ENCODE measurements around the gene SLC35A4.
"Not testable (repeated sequence)": the region's sequence is repeated elsewhere in the genome, so short reads cannot be mapped to it uniquely, and the experiment has no call there.

The SLC35A4 gene

DNA sequence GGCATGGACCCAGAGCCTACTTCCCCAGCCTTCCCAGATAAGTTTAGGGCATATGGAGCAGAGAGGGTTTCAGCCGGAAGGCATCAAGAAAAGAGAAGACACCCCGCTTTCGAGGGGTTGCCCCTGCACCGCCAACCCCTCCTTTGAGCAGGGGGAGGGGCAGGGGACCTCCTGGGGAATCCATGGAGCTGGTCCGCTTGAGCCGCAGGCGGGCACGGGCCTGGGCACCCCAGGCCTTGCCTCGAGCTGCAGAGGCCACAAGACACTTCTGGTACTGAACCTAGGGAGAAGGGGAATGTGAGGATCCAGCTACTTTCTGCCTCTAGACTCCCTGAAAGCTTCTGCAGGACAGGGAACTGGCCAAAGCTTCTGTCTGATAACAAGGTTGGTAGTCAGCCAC is 6.1 kb upstream of the SLC35A4 start:
- DNase-seq: no peak

DNA sequence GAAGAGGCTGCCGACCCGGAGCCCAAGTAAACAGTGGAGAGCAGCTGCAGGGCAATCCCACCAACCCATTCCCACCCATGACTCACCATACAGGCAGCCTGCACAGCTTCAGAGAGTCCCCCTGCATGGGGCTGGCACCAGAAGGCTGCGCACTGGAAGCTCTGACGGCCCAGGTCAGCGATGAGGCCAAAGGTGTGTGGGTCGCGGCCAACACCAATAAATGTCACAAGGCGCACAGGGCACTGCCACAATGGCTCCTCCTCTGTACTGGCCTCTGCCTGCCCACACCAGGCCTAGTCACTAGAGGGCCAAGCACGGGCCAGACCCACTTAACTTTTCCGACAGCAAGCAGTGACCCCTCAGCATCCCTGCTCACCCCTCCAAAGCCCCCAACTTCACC is 4.4 kb upstream of the SLC35A4 start:
- DNase-seq: no peak

DNA sequence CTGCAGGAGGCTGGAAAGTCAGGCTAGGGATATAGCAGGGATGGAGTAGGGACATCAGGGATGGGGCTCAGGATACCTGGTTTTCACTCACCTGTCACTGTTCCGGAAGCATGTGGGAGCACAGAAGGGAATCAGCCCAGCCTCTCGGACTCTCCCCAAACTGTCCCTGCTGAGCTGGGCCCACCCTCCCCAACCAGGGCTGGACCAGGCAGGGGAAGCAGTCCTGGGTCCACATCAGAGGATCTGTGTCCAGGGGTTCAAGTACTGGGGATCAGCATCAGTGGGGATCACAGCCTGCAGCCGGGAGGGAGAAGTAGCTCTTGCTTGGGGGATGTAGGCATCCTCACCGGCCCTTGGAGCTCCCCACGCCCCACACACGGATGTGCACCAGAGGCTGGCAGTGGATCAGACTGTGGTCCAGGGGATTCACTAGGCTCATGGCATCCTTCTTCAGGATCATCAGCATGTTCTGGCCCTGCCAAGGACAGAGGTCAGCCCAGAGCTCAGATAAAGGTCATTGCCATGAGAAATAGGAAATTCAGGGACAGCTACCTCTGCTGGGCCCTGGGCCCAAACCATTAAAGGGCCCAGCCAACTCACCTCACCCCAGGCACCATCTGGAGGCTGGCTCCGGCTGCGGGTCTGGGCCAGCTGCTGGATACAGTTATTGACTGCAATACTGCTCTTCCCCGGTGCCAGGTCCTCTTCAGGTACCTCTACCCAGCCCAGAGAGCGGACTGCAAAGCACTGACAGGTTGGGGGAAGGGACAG is 2.7 kb upstream of the SLC35A4 start:
- DNase-seq: no peak

DNA sequence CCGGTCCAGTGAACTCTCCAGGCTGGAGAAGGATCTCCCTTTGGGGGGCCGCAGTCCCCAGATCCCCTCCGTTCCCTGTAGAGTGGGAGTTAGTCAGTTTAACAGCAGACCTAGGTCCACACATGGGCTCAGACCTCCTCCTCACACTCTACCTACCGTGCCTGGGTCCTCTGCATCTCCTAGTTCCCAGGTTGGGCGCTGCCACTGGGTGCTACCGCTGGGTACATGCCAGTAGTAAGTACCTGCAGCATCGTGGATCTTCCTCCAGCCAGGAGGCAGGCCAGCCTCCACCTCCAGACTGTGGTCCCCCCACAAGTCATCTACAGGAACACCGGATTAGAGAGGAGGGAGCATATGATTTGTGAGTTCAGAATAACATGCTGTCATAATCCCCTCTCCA is 1.0 kb upstream of the SLC35A4 start:
- no peak for DNase-seq

DNA sequence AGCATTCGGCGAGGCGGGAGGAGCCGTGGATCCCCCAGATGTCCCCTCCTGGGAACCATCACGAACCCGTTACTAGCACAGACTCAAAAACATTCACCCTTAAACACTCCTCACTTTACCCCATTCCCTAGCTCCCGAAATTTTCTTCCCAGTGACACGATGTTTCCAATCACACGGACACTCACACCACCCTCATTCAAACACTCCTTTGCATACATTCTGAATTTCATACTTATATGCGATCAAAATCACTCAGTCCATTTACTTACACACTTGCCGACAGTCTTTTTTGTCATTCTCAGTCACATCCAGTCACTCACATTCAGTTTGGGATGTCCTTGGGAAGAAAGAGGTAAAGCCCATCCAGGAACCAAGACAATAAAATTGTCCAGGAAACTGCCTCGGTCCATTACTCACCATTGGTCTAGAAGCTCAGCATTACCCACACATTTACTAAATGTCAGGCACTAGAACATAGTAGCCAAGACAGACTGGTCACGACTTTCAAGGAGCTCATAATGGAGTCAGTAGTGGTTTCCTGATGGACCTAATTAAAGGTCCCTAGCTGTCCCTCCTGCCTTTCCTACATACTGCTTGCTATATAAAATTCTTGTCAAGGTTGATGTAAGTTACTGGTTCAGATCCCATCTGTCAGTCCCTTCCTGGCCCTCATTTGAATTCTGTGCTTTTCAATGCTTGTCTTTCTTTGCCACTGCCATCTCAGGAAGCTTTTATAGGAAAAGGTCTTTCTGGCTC is 574 bp downstream of the SLC35A4 start:
- no peak for DNase-seq

GRCh38 chr5:140565780-140566095 is 1.1 kb downstream of the SLC35A4 start:
- DNase-seq: no peak

DNA sequence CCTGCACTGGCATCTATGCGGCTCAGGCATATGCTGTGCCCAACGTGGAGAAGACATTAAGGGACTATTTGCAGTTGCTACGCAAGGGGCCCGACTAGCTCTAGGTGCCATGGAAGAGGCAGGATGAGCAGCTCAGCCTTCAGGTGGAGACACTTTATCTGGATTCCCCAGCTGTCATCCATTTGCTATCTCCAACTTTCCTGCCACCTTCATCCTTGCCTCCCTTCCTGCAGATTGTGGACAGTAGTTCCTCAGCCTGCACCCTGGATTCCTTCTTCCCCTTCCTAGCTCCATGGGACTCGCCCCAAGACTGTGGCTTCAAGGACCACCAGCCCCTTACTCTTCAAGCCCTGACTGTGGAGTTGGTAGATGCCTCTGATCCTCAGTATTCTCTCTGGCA is 2.0 kb downstream of the SLC35A4 start:
- no peak for DNase-seq

- DNase-seq: no peak
Observed at GRCh38 chr5:140567136-140567818, 2.6 kb downstream of the SLC35A4 start.

GRCh38 chr5:140567871-140568270 is 3.2 kb downstream of the SLC35A4 start:
- DNase-seq: no peak

DNA sequence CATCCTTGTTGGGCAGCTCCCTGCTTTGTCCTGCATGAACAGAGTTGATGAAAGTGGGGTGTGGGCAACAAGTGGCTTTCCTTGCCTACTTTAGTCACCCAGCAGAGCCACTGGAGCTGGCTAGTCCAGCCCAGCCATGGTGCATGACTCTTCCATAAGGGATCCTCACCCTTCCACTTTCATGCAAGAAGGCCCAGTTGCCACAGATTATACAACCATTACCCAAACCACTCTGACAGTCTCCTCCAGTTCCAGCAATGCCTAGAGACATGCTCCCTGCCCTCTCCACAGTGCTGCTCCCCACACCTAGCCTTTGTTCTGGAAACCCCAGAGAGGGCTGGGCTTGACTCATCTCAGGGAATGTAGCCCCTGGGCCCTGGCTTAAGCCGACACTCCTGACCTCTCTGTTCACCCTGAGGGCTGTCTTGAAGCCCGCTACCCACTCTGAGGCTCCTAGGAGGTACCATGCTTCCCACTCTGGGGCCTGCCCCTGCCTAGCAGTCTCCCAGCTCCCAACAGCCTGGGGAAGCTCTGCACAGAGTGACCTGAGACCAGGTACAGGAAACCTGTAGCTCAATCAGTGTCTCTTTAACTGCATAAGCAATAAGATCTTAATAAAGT is 3.9 kb downstream of the SLC35A4 start:
- DNase-seq: no peak

GRCh38 chr5:140569197-140569596 is 4.6 kb downstream of the SLC35A4 start:
- no peak for DNase-seq

DNA sequence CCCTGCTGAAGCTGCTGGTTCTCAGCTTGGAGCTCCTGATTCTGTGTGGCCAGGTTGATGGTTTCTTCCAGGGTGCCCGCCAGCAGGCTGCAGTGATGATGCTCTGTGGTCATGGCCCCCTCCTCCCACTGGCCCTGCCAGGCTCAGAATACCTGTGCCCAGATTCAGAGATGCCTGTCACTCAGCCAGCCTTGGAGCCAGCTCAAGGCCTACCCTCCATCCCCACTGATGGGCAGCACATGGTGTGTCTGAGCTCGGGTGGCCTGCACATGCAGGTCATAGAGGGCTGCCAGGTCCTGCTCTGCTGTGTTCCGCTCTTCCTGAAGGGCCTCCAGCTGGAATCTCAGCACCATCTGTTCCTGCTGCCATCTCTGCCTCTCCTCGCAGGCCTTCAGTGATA is 5.4 kb downstream of the SLC35A4 start:
- DNase-seq: no peak

- DNase-seq: no peak
Observed at GRCh38 chr5:140570488-140570887, 5.9 kb downstream of the SLC35A4 start.

DNA sequence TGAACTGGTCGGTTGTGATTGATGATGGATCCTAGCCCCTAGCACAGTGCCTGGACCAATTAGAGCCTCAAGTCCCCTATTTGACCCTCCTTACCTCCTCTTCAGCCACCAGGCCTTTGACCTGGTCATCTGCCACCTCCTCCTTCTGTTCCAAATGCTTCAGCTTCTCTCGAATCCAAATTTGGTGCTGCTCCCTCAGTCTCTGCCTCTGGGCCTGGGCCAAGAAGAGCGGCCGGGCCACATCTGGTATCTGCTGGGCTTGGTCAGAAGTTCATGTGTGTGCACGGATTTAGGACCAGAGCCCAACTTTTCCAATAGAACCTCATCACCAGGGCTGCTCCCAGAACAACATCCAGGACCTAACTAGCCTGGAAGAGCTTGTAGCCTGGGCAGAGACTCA is 6.5 kb downstream of the SLC35A4 start:
- no peak for DNase-seq

- no peak for DNase-seq
Observed at GRCh38 chr5:140573683-140574082, 9.1 kb downstream of the SLC35A4 start.

- DNase-seq: no peak
Observed at GRCh38 chr5:140574165-140574564, 9.5 kb downstream of the SLC35A4 start.

DNA sequence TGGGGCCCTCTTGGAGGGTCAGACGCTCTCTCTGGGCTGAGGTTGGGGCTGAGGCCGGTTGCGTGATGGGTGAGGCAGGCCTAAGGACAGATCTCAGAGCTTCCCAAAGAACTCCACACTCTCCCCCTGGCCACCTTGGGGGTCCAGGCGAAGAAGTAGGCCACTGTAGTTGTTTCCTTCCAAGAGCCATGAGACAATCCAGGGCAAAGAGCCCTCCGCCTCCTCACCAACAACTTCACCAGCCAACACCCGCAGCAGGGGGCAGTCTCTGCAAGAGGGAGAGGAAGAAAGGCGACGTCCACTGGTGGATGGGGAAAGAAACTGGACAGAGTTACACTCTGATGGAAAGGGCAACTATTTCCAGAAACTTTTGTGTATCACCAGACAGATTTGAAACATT is 10.7 kb downstream of the SLC35A4 start:
- no peak for DNase-seq

DNA sequence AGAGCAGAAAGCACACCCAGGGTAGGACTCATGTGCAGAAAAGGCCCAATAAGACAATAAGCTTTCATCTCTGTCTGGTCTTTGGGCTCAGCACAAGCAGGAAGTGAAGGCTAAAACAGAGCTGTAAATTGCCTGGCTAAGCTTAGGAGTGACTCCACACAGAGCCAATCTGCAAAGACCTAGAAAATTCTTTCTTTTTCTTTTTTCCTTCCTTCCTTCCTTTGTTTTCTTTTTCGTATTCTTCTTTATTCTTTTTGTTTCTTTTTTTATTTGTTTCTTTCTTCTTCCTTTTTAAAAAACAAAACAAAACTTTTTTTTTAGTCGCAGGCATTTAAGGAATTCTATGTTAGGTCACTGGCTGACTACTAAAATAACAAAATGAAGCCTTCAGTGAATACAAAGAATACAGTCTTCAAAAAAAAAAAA is 12.2 kb downstream of the SLC35A4 start:
- DNase-seq: peak; percentile 76

- not testable (repeated sequence) for DNase-seq
Observed at GRCh38 chr5:140579188-140579747, 14.6 kb downstream of the SLC35A4 start.

GRCh38 chr5:140587495-140587894 is 22.9 kb downstream of the SLC35A4 start:
- no peak for DNase-seq

- DNase-seq: no peak
Observed at GRCh38 chr5:140588311-140589070, 23.9 kb downstream of the SLC35A4 start.

GRCh38 chr5:140590861-140591260 is 26.2 kb downstream of the SLC35A4 start:
- no peak for DNase-seq
